ELR (cell line): ENCODE results near the gene KRT6A.
A peak's percentile ranks its signal among the peaks of the same experiment; 100 is the strongest.
"Not testable (repeated sequence)": the region's sequence is repeated elsewhere in the genome, so short reads cannot be mapped to it uniquely, and the experiment has no call there.

Experiments used
- DNase-seq: peaks from one replicate; pipeline ENCODE4 v3.0.0-alpha.2; 2015; ENCODE audit warnings: low read depth

Gene KRT6A

DNA sequence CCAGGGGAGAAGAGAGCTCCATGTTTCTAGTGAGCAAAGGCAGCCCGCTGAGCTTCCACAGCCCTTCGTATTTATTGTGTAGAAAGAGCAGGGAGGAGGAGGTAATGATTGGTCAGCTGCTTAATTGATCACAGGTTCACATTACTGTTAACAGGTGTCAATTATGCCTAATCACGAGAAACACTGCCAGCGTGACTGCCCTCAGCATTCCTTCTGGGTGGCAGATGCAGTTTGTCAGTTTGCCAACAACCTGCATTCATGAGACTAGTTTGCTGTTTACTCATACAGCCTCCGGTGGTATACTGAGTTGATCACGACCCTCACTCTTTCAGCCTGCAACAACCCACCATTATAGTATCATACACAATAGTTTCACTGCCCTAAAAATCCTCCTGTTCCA lies 7.5 kb upstream of the KRT6A start:
- not testable (repeated sequence) for DNase-seq

DNA sequence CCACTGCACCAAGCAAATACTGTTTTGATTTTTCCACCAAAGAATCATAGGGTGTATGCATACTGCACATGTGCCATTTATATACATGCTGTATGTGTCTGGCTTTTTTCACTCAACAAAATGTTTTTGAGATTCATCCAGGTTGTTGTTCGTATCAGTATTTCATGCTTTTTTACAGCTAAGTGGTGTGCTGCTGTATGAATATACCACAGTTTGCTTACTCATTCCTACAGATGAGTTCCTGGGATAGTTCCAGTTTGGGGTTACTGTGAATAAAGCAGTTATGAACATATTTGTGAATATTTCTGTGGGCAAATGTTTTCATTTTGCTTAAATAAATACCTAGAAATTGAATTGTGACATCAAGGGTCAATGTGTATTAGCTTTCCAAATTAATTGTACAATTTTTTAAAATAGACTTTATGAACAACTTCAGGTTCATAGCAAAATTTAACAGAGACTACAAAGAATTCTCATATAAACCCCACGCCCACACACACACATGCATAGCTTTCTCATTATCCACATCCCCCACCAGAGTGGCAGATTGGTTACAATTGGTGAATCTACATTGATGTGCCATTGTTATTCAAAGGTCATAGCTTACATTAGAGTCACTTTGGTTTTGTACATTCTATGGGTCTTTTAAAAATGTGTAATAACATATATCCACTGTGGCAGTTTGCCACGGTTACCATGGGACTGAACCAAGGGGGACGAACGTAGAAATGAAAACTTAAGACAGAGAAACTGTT lies 6.9 kb upstream of the KRT6A start:
- DNase-seq, result peak; percentile 42

- DNase-seq, result no peak
Observed at GRCh38 chr12:52498946-52499345, 5.9 kb upstream of the KRT6A start.

GRCh38 chr12:52497975-52498374 lies 4.9 kb upstream of the KRT6A start:
- no peak for DNase-seq

DNA sequence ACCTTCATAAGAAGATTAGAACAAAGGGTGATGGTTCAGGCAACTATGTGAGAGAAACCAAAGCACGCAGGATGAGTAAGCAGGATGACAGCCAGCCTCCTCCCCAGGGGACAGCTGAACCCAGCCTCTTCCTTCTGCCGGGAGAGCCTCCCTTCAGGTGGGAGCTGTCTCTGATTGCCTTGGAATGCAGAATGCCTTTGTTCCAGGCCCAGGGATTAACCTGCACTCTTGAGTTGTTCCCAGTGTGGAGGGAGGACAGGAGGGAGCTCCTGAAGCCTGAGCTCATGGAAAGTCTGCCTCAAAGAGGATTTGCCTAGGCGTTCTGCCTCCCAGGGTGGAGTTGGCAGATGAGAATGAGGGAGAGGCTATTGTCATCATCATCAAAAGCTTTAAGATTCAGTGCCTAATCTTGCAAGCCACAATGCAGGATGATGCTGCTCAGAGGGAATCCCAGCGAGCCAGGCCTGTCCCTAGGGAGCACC lies 3.6 kb upstream of the KRT6A start:
- peak; percentile 76 for DNase-seq

DNA sequence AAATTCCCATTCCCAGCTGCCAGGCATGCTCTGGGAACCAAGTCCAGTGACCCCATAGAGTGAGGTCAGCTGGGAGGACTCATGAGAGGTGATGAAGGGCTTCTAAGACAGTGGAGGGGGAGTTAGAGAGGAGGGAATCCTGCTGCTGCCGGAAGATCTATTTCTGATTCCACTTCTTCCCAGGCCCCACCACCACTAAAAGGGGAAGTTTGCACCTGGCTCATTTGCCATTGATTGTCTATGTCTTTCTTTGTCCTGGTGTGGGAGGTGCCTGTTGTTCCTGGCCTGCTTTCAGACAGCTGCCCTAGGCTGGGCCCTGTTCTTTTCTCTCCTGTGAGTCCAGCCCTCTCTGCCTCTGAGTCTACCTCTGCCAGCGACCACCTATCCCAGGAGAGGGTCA lies 3.0 kb upstream of the KRT6A start:
- no peak for DNase-seq

GRCh38 chr12:52495389-52495788 lies 2.3 kb upstream of the KRT6A start:
- DNase-seq, result no peak

DNA sequence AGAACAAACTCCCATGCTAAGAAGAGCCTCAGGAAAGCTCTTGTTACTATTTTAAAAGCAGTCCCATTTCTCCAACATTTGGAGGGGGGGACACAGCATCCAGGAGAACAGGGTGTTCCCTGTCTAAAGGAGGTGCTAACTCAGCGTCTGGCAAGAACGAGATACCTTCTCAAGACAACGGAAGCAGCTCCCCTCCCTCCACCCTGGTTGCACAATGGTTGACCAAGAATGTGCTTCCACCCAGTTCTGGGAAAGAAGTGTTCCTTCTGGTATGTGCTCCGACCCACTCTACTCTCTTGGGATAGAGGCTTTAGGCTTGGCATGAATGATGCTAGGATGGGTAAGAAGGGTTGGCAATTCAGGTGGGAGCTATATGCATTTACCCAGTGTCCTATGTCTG lies 1.5 kb upstream of the KRT6A start:
- DNase-seq, result peak; percentile 18

GRCh38 chr12:52494100-52494499 lies 1.0 kb upstream of the KRT6A start:
- DNase-seq, result no peak

- DNase-seq, result not testable (repeated sequence)
Observed at GRCh38 chr12:52492405-52492804, 652 bp downstream of the KRT6A start.

GRCh38 chr12:52491495-52491894 lies 1.6 kb downstream of the KRT6A start:
- DNase-seq, result not testable (repeated sequence)

GRCh38 chr12:52488736-52489135 lies 4.3 kb downstream of the KRT6A start:
- DNase-seq, result no peak

DNA sequence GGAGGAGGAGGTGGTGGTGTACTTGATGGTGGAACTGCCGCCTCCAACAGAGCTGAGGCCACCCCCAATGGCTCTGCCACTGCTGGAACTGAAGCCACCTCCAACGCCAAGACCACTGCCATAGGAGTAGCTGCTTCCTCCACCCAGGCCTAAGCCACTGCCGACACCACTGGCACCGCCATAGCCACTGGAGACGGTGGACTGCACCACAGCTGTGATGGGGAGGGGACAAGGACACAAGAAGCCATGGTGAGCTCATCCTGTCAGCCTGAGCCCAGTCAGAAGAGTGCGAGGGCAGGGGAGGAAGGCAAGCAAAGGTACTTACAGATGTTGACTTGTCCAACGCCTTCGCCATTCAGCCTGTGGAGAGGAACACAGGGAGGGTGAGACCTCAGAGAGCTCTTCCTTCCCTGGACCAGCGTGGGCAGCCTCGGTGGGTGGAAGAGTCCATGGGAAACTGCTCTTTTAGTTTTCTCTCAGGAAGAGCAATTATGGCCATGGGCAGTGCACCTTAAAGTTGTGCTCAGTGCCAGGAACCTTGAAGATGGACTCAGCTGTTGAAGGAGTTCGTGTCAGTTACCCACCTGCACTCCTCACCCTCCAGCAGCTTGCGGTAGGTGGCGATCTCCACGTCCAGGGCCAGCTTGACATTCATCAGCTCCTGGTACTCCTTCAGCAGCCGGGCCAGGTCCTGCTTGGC lies 5.2 kb downstream of the KRT6A start:
- DNase-seq, result not testable (repeated sequence)

DNA sequence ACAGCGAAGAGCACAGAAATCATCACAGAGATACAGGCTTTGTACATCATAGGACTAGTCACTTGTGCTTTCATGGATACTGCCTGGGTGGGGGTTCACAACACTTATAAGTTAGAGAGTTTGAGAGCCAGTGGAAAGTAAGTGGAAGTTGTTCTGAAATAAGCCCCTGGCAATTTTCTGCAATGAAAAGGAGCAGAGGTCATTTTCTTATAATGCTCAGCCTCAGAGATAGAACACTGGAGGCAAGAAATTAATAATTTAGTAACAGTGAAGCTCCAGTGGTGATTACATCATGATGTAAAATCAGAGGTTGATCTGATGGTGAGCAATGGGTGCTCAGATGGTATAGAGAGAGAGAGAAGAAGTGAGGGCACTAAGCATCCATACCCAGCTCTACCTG lies 5.8 kb downstream of the KRT6A start:
- DNase-seq, result no peak

- no peak for DNase-seq
Observed at GRCh38 chr12:52486166-52487105, 6.6 kb downstream of the KRT6A start.

- no peak for DNase-seq
Observed at GRCh38 chr12:52480073-52480472, 13.0 kb downstream of the KRT6A start.

- no peak for DNase-seq
Observed at GRCh38 chr12:52477651-52478050, 15.4 kb downstream of the KRT6A start.

- DNase-seq, result no peak
Observed at GRCh38 chr12:52474212-52474611, 18.8 kb downstream of the KRT6A start.

GRCh38 chr12:52473768-52474167 lies 19.3 kb downstream of the KRT6A start, which contains the start of gene KRT6C:
KRT6C (minus strand) TSS chr12:52473805; CDS start chr12:52473737, 68 bp downstream.
- DNase-seq, result no peak

DNA sequence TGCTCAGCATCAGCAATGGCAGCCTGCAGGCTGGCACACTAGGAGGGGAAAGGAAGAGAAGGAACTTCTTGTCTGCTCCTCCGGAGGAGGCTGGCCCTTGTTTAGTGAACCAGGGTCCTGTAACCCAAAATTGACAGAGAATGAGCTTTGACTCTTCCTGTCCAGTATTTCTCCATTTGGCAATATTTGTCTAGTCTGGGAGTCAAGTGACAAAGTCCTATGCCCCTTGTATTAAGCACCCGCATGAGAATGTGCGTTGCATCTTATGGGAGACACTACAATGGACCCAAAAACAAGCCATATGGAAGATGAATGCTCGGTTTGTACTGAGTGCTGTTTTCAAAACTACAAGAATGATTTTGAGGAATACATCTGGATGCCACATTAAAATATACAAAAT lies 23.2 kb downstream of the KRT6A start:
- DNase-seq, result no peak

DNA sequence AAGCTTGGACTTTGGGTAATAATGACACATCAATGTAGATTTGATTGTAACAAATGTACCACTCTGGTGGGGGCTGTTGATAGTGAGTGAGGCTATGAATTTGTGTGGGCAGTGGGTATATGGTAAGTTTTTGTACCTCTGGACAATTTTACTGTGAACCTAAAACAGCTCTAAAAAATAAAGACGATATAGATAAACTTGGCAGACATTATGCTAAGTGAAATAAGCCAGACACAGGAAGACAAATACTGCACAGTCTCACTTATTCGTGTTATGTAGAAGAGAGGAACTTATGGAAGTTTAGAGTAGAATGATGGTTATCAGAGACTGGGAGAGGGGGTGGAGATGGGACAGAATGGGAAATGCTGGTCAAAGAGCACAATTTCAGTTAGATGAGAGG lies 28.2 kb downstream of the KRT6A start:
- DNase-seq, result no peak

- DNase-seq, result no peak
Observed at GRCh38 chr12:52461693-52462092, 31.4 kb downstream of the KRT6A start.
